Natural killer cell treated with Interleukin-12 subunit alpha and Interleukin-12 subunit beta and Interleukin-15 and Interleukin-18, amount 100 ng/mL, for 72 hours (primary cell): ENCODE measurements around the gene BCR. TPM values are rescaled to one million over a fixed set of nuclear protein-coding genes. Genes with fewer than 3 reads are reported as not detected.

Experiments
- ATAC-seq, 2 donors: fragments of 150-1000 bp; cut with Tn5 transposase in 1 of 2; sonication (Bioruptor Pico), chemical (Tn5 transposase) in 1 of 2; 2 replicates each; pipeline ENCODE4 v1.10.0; 2021
- DNase-seq: peaks from one replicate; pipeline ENCODE4 v3.0.0; 2022; ENCODE audit warnings: low spot score
- H3K27ac Mint-ChIP-seq, 2 donors: 1 replicate in 1 of 2; 2 replicates in 1 of 2; pipeline ENCODE4 v1.8.0; 2022; ENCODE audit warnings: mixed read lengths in 2 of 2, mild to moderate bottlenecking in 1 of 2, moderate library complexity in 1 of 2
- H3K27me3 Mint-ChIP-seq, 2 donors: 1 replicate in 1 of 2; 2 replicates in 1 of 2; pipeline ENCODE4 v1.8.0; 2022; ENCODE audit warnings: mixed read lengths in 2 of 2
- H3K36me3 Mint-ChIP-seq: one replicate; pipeline ENCODE4 v1.8.0; 2022; ENCODE audit warnings: mixed read lengths
- H3K4me1 Mint-ChIP-seq, 2 donors: 1 replicate in 1 of 2; 2 replicates in 1 of 2; pipeline ENCODE4 v1.8.0; 2022; ENCODE audit warnings: low read depth in 2 of 2, mixed read lengths in 2 of 2, mild to moderate bottlenecking in 1 of 2
- H3K4me3 Mint-ChIP-seq: one replicate; pipeline ENCODE4 v1.8.0; 2022; ENCODE audit warnings: mixed read lengths
- H3K9me3 Mint-ChIP-seq: 2 replicates; pipeline ENCODE4 v1.8.0; 2022; ENCODE audit warnings: mixed read lengths
- total RNA-seq, 2 donors: library from RNA; stranded (reverse); gene quantifications; one replicate each; pipeline ENCODE4 v1.2.3, GENCODE V29; 2022

BCR gene
- total RNA-seq, 2 donors from 2014 or later, result 55.4 to 65.8 TPM

- no peaks in the 10 kb centered on the region for H3K27me3 Mint-ChIP-seq
- H3K36me3 Mint-ChIP-seq, result no peaks in the 10 kb centered on the region
- DNase-seq, result peak; percentile 96
- peak within 1 kb of the TSS; percentile 59 to 66 for H3K27ac Mint-ChIP-seq
- peak within 1 kb of the TSS; percentile 75 for H3K4me3 Mint-ChIP-seq
- H3K4me1 Mint-ChIP-seq, result peaks cover 25 to 48% of the 10 kb centered on the region in 2 donors
- ATAC-seq, result peak; percentile 80 to 89
- H3K9me3 Mint-ChIP-seq, result no peaks in the 10 kb centered on the region
Observed at GRCh38 chr22:23144932-23145877, 35.1 kb upstream of the BCR start, which contains the start of gene RAB36. TSS of gene RAB36 (plus strand) at chr22:23145477. CDS start at chr22:23146617, 1,140 bp downstream.

- no peaks in the 10 kb centered on the region for H3K36me3 Mint-ChIP-seq
- no peak for ATAC-seq
- peak; percentile 39 for DNase-seq
- peak overlapping the region; percentile 75 for H3K4me3 Mint-ChIP-seq
- H3K4me1 Mint-ChIP-seq, result peaks cover 25 to 42% of the 10 kb centered on the region in 2 donors
- peak overlapping the region; percentile 59 to 66 for H3K27ac Mint-ChIP-seq
- H3K27me3 Mint-ChIP-seq, result no peaks in the 10 kb centered on the region
- no peaks in the 10 kb centered on the region for H3K9me3 Mint-ChIP-seq
Observed at GRCh38 chr22:23145878-23146470, 34.3 kb upstream of the BCR start.

- DNase-seq (peak; percentile 37), ATAC-seq (no peak)
- H3K9me3 Mint-ChIP-seq, result no peaks in the 10 kb centered on the region
- H3K27me3 Mint-ChIP-seq, result no peaks in the 10 kb centered on the region
- no peak overlapping the region for H3K4me3 Mint-ChIP-seq
- H3K36me3 Mint-ChIP-seq, result no peaks in the 10 kb centered on the region
- H3K27ac Mint-ChIP-seq, result peak overlapping the region in 1 of 2 donors; percentile 29
- H3K4me1 Mint-ChIP-seq, result peaks cover 21 to 38% of the 10 kb centered on the region in 2 donors
Observed at GRCh38 chr22:23146478-23147205, 33.7 kb upstream of the BCR start.

- Mint-ChIP-seq H3K27ac (no peak overlapping the region), H3K4me1 (peaks cover 13 to 29% of the 10 kb centered on the region in 2 donors), H3K36me3 (no peaks in the 10 kb centered on the region), H3K27me3 (no peaks in the 10 kb centered on the region), H3K9me3 (no peaks in the 10 kb centered on the region), H3K4me3 (no peak overlapping the region)
- DNase-seq (peak; percentile 31), ATAC-seq (no peak)
Observed at GRCh38 chr22:23147617-23148387, 32.5 kb upstream of the BCR start.

GRCh38 chr22:23149743-23150238 is 30.5 kb upstream of the BCR start:
- peaks cover 0 to 25% of the 10 kb centered on the region in 2 donors for H3K4me1 Mint-ChIP-seq
- DNase-seq, result no peak
- no peak for ATAC-seq
- H3K9me3 Mint-ChIP-seq, result no peaks in the 10 kb centered on the region
- no peak overlapping the region for H3K4me3 Mint-ChIP-seq
- peak overlapping the region in 1 of 2 donors; percentile 78 for H3K27ac Mint-ChIP-seq
- no peaks in the 10 kb centered on the region for H3K36me3 Mint-ChIP-seq
- no peaks in the 10 kb centered on the region for H3K27me3 Mint-ChIP-seq

GRCh38 chr22:23150762-23151161 is 29.5 kb upstream of the BCR start:
- Mint-ChIP-seq H3K4me3 (no peak overlapping the region), H3K36me3 (no peaks in the 10 kb centered on the region), H3K4me1 (peaks cover 0 to 17% of the 10 kb centered on the region in 2 donors), H3K9me3 (no peaks in the 10 kb centered on the region), H3K27ac (peak overlapping the region in 1 of 2 donors; percentile 35), H3K27me3 (no peaks in the 10 kb centered on the region)
- DNase-seq (no peak), ATAC-seq (no peak)

GRCh38 chr22:23151827-23152226 is 28.5 kb upstream of the BCR start:
- ATAC-seq (no peak), DNase-seq (no peak)
- no peaks in the 10 kb centered on the region for H3K36me3 Mint-ChIP-seq
- no peak overlapping the region for H3K27ac Mint-ChIP-seq
- peaks cover 0 to 14% of the 10 kb centered on the region in 2 donors for H3K4me1 Mint-ChIP-seq
- no peak overlapping the region for H3K4me3 Mint-ChIP-seq
- no peaks in the 10 kb centered on the region for H3K9me3 Mint-ChIP-seq
- H3K27me3 Mint-ChIP-seq, result no peaks in the 10 kb centered on the region

- no peak for ATAC-seq
- H3K27ac Mint-ChIP-seq, result peak overlapping the region in 1 of 2 donors; percentile 37
- no peaks in the 10 kb centered on the region for H3K27me3 Mint-ChIP-seq
- no peak overlapping the region for H3K4me3 Mint-ChIP-seq
- no peaks in the 10 kb centered on the region for H3K9me3 Mint-ChIP-seq
- peaks cover 0 to 14% of the 10 kb centered on the region in 2 donors for H3K4me1 Mint-ChIP-seq
- DNase-seq, result no peak
- no peaks in the 10 kb centered on the region for H3K36me3 Mint-ChIP-seq
Observed at GRCh38 chr22:23152238-23153114, 27.8 kb upstream of the BCR start.

- H3K27ac Mint-ChIP-seq, result peak overlapping the region in 1 of 2 donors; percentile 59
Observed at GRCh38 chr22:23153994-23154393, 26.3 kb upstream of the BCR start.

GRCh38 chr22:23154461-23154860 is 25.8 kb upstream of the BCR start:
- Mint-ChIP-seq H3K4me3 (no peak overlapping the region), H3K4me1 (peaks cover 0 to 14% of the 10 kb centered on the region in 2 donors), H3K27ac (peak overlapping the region in 1 of 2 donors; percentile 59), H3K27me3 (no peaks in the 10 kb centered on the region), H3K9me3 (no peaks in the 10 kb centered on the region), H3K36me3 (no peaks in the 10 kb centered on the region)
- DNase-seq, result no peak
- no peak for ATAC-seq

More at GRCh38 chr22:23153994-23154393, 26.3 kb upstream of the BCR start:
- Mint-ChIP-seq H3K4me3 (no peak overlapping the region), H3K4me1 (peaks cover 0 to 14% of the 10 kb centered on the region in 2 donors), H3K36me3 (no peaks in the 10 kb centered on the region), H3K27me3 (no peaks in the 10 kb centered on the region), H3K9me3 (no peaks in the 10 kb centered on the region)
- no peak for ATAC-seq
- no peak for DNase-seq

- Mint-ChIP-seq H3K27me3 (no peaks in the 10 kb centered on the region), H3K9me3 (no peaks in the 10 kb centered on the region), H3K27ac (no peak overlapping the region), H3K4me3 (no peak overlapping the region), H3K4me1 (peaks cover 0 to 9% of the 10 kb centered on the region in 2 donors), H3K36me3 (no peaks in the 10 kb centered on the region)
- ATAC-seq (no peak), DNase-seq (no peak)
Observed at GRCh38 chr22:23155143-23155542, 25.2 kb upstream of the BCR start.

GRCh38 chr22:23155831-23156230 is 24.5 kb upstream of the BCR start:
- ATAC-seq (no peak), DNase-seq (no peak)
- Mint-ChIP-seq H3K9me3 (no peaks in the 10 kb centered on the region), H3K4me3 (no peak overlapping the region), H3K27ac (no peak overlapping the region), H3K27me3 (no peaks in the 10 kb centered on the region), H3K36me3 (no peaks in the 10 kb centered on the region), H3K4me1 (peaks cover 0 to 9% of the 10 kb centered on the region in 2 donors)
